ENCODE measurements around the gene PLCB1. TPM values are rescaled to one million over a fixed set of nuclear protein-coding genes. Genes with fewer than 3 reads are reported as not detected.

Gene PLCB1
- total and polyA plus RNA-seq, 2 donors: 16.8 to 147 TPM

GRCh38 chr20:8602389-8603116, 470.5 kb downstream of the PLCB1 start:
- peak overlapping the region; percentile 50 for H3K27ac ChIP-seq (ENCODE audit: low read depth)
- WGBS: 48% methylated on average over 3 of the region's 3 CpGs
- DNase-seq (ENCODE audit: extremely low spot score): no peak
- no peaks in the 10 kb centered on the region for H3K4me1 ChIP-seq (ENCODE audit: insufficient read depth)
- H3K4me3 ChIP-seq (ENCODE audit: low read depth, low read length): no peak overlapping the region
- H3K36me3 ChIP-seq (ENCODE audit: insufficient read depth): peaks cover 1% of the 10 kb centered on the region

GRCh38 chr20:8608470-8608869, 476.4 kb downstream of the PLCB1 start:
- DNase-seq (ENCODE audit: extremely low spot score): no peak
- no peak overlapping the region for H3K27ac ChIP-seq (ENCODE audit: low read depth)
- no peaks in the 10 kb centered on the region for H3K4me1 ChIP-seq (ENCODE audit: insufficient read depth)
- H3K36me3 ChIP-seq (ENCODE audit: insufficient read depth): peaks cover 1% of the 10 kb centered on the region
- WGBS: 56% methylated on average over 1 of the region's 1 CpG
- no peak overlapping the region for H3K4me3 ChIP-seq (ENCODE audit: low read depth, low read length)

- Histone ChIP-seq H3K27ac (ENCODE audit: low read depth) (no peak overlapping the region), H3K4me1 (ENCODE audit: insufficient read depth) (no peaks in the 10 kb centered on the region), H3K36me3 (ENCODE audit: insufficient read depth) (no peaks in the 10 kb centered on the region), H3K4me3 (ENCODE audit: low read depth, low read length) (no peak overlapping the region)
- DNase-seq (ENCODE audit: extremely low spot score): no peak
These were observed 484.7 kb downstream of the PLCB1 start for GRCh38 chr20:8616792-8617191.

GRCh38 chr20:8621001-8621400, 488.9 kb downstream of the PLCB1 start:
- 77% methylated on average over 3 of the region's 3 CpGs for WGBS
- no peaks in the 10 kb centered on the region for H3K36me3 ChIP-seq (ENCODE audit: insufficient read depth)

GRCh38 chr20:8624046-8624445, 492.0 kb downstream of the PLCB1 start:
- Histone ChIP-seq H3K36me3 (ENCODE audit: insufficient read depth) (peaks cover 2% of the 10 kb centered on the region), H3K27ac (ENCODE audit: low read depth) (no peak overlapping the region), H3K4me3 (ENCODE audit: low read depth, low read length) (no peak overlapping the region), H3K4me1 (ENCODE audit: insufficient read depth) (peaks cover 4% of the 10 kb centered on the region)
- no peak for DNase-seq (ENCODE audit: extremely low spot score)
- 95% methylated on average over 3 of the region's 3 CpGs for WGBS

More at GRCh38 chr20:8621001-8621400, 488.9 kb downstream of the PLCB1 start:
- DNase-seq (ENCODE audit: extremely low spot score): no peak
- Histone ChIP-seq H3K4me1 (ENCODE audit: insufficient read depth) (peaks cover 2% of the 10 kb centered on the region), H3K4me3 (ENCODE audit: low read depth, low read length) (no peak overlapping the region), H3K27ac (ENCODE audit: low read depth) (no peak overlapping the region)

- H3K4me1 ChIP-seq (ENCODE audit: insufficient read depth): peaks cover 4% of the 10 kb centered on the region
- DNase-seq (ENCODE audit: extremely low spot score): no peak
These were observed 492.6 kb downstream of the PLCB1 start for GRCh38 chr20:8624616-8625015.

GRCh38 chr20:8627340-8628004, 495.4 kb downstream of the PLCB1 start:
- no peak overlapping the region for H3K4me3 ChIP-seq (ENCODE audit: low read depth, low read length)
- WGBS: 37% methylated on average over 5 of the region's 5 CpGs
- peak overlapping the region; percentile 3 for H3K27ac ChIP-seq (ENCODE audit: low read depth)
- DNase-seq (ENCODE audit: extremely low spot score): no peak
- H3K4me1 ChIP-seq (ENCODE audit: insufficient read depth): peaks cover 4% of the 10 kb centered on the region
- H3K36me3 ChIP-seq (ENCODE audit: insufficient read depth): peaks cover 2% of the 10 kb centered on the region

More at GRCh38 chr20:8624616-8625015, 492.6 kb downstream of the PLCB1 start:
- no peak overlapping the region for H3K4me3 ChIP-seq (ENCODE audit: low read depth, low read length)
- peaks cover 2% of the 10 kb centered on the region for H3K36me3 ChIP-seq (ENCODE audit: insufficient read depth)
- H3K27ac ChIP-seq (ENCODE audit: low read depth): no peak overlapping the region

GRCh38 chr20:8631271-8631670, 499.2 kb downstream of the PLCB1 start:
- DNase-seq (ENCODE audit: extremely low spot score): no peak
- Histone ChIP-seq H3K4me3 (ENCODE audit: low read depth, low read length) (no peak overlapping the region), H3K27ac (ENCODE audit: low read depth) (no peak overlapping the region), H3K36me3 (ENCODE audit: insufficient read depth) (peaks cover 2% of the 10 kb centered on the region), H3K4me1 (ENCODE audit: insufficient read depth) (peaks cover 2% of the 10 kb centered on the region)
- WGBS: 97% methylated on average over 1 of the region's 1 CpG

GRCh38 chr20:8633366-8633765, 501.3 kb downstream of the PLCB1 start:
- no peak for DNase-seq (ENCODE audit: extremely low spot score)
- no peaks in the 10 kb centered on the region for H3K36me3 ChIP-seq (ENCODE audit: insufficient read depth)
- H3K4me1 ChIP-seq (ENCODE audit: insufficient read depth): no peaks in the 10 kb centered on the region
- H3K27ac ChIP-seq (ENCODE audit: low read depth): no peak overlapping the region
- WGBS: 83% methylated on average over 1 of the region's 1 CpG
- H3K4me3 ChIP-seq (ENCODE audit: low read depth, low read length): no peak overlapping the region

GRCh38 chr20:8635048-8635572, 503.0 kb downstream of the PLCB1 start:
- H3K4me1 ChIP-seq (ENCODE audit: insufficient read depth): no peaks in the 10 kb centered on the region
- 91% methylated on average over 4 of the region's 4 CpGs for WGBS
- no peak for DNase-seq (ENCODE audit: extremely low spot score)
- H3K4me3 ChIP-seq (ENCODE audit: low read depth, low read length): no peak overlapping the region
- no peaks in the 10 kb centered on the region for H3K36me3 ChIP-seq (ENCODE audit: insufficient read depth)
- no peak overlapping the region for H3K27ac ChIP-seq (ENCODE audit: low read depth)

GRCh38 chr20:8635837-8636236, 503.8 kb downstream of the PLCB1 start:
- H3K4me1 ChIP-seq (ENCODE audit: insufficient read depth): no peaks in the 10 kb centered on the region
- whole genome bisulfite sequencing: 87% methylated on average over 2 of the region's 2 CpGs
- no peak for DNase-seq (ENCODE audit: extremely low spot score)

GRCh38 chr20:8639112-8639778, 507.2 kb downstream of the PLCB1 start:
- Histone ChIP-seq H3K4me1 (ENCODE audit: insufficient read depth) (no peaks in the 10 kb centered on the region), H3K36me3 (ENCODE audit: insufficient read depth) (no peaks in the 10 kb centered on the region), H3K27ac (ENCODE audit: low read depth) (no peak overlapping the region), H3K4me3 (ENCODE audit: low read depth, low read length) (no peak overlapping the region)
- no peak for DNase-seq (ENCODE audit: extremely low spot score)
- WGBS: 86% methylated on average over 4 of the region's 4 CpGs

More at GRCh38 chr20:8635837-8636236, 503.8 kb downstream of the PLCB1 start:
- Histone ChIP-seq H3K4me3 (ENCODE audit: low read depth, low read length) (no peak overlapping the region), H3K27ac (ENCODE audit: low read depth) (no peak overlapping the region), H3K36me3 (ENCODE audit: insufficient read depth) (no peaks in the 10 kb centered on the region)

GRCh38 chr20:8640461-8640860, 508.4 kb downstream of the PLCB1 start:
- WGBS: 89% methylated on average over 4 of the region's 4 CpGs
- H3K36me3 ChIP-seq (ENCODE audit: insufficient read depth): no peaks in the 10 kb centered on the region
- H3K27ac ChIP-seq (ENCODE audit: low read depth): no peak overlapping the region
- no peak for DNase-seq (ENCODE audit: extremely low spot score)
- no peak overlapping the region for H3K4me3 ChIP-seq (ENCODE audit: low read depth, low read length)
- H3K4me1 ChIP-seq (ENCODE audit: insufficient read depth): no peaks in the 10 kb centered on the region

- no peak for DNase-seq (ENCODE audit: extremely low spot score)
- Histone ChIP-seq H3K27ac (ENCODE audit: low read depth) (no peak overlapping the region), H3K4me3 (ENCODE audit: low read depth, low read length) (no peak overlapping the region), H3K36me3 (ENCODE audit: insufficient read depth) (no peaks in the 10 kb centered on the region), H3K4me1 (ENCODE audit: insufficient read depth) (no peaks in the 10 kb centered on the region)
- 99% methylated on average over 1 of the region's 1 CpG for WGBS
These were observed 510.2 kb downstream of the PLCB1 start for GRCh38 chr20:8642247-8642646.
